ENCODE measurements around the gene DOC2A. TPM values are rescaled to one million over a fixed set of nuclear protein-coding genes. Genes with fewer than 3 reads are reported as not detected.

DOC2A gene
- total and polyA plus RNA-seq, 10 of the 15 experiments (the other 5 are each of a cell fraction or from before 2014, with no cell fraction given) = 0.06 to 0.17 (median 0.12) TPM; not detected in 6

- TF ChIP-seq ZBTB4 (CRISPR knock-in tag; IDR thresholded peaks at IDR 0.05) = no peak
- no peak for TF ChIP-seq RB1 (IDR thresholded peaks at IDR 0.05; ENCODE audit: borderline replicate concordance)
Observed at GRCh38 chr16:29989111-29989858, 21.5 kb downstream of the DOC2A start (continued).

- Histone ChIP-seq H3K4me2 (ENCODE audit: control insufficient read depth, insufficient read depth) (no peak overlapping the region), H3K27me3 (replicated peaks in 1 of 2; ENCODE audit: control insufficient read depth in 2 of 2, insufficient read depth in 2 of 2, low read length in 1 of 2) (no peaks in the 10 kb centered on the region), H3K36me3 (ENCODE audit: control insufficient read depth in 2 of 2, insufficient read depth in 2 of 2, low read length in 1 of 2) (peaks cover 16 to 41% of the 10 kb centered on the region in 2 experiments; a peak in 3 of 4 replicates), H3K4me1 (ENCODE audit: control insufficient read depth, insufficient read depth, low read length) (no peaks in the 10 kb centered on the region), H4K20me1 (ENCODE audit: control insufficient read depth, insufficient read depth) (no peaks in the 10 kb centered on the region), H2AFZ (ENCODE audit: control insufficient read depth, low read depth, low read length) (no peak overlapping the region), H3K4me3 (no peak overlapping the region), H3K9ac (ENCODE audit: control insufficient read depth, insufficient read depth, low read length) (no peak overlapping the region), H3K79me2 (ENCODE audit: control insufficient read depth, insufficient read depth, low read length) (no peaks in the 10 kb centered on the region), H3K27ac (ENCODE audit: control insufficient read depth, insufficient read depth) (no peak overlapping the region), H3K9me3 (replicated peaks; ENCODE audit: control insufficient read depth, insufficient read depth, low read length) (no peaks in the 10 kb centered on the region)
- ChIA-PET POLR2A (interaction anchor here (0.6 to 1.3 kb wide), 2 partner anchors 11 to 26 kb away, joined by 3 read pairs; partner anchors contain the start of gene TMEM219), CTCF (interaction anchor here (1.1 kb wide), 1 partner anchor 12 kb away, joined by 4 read pairs; no protein-coding TSS in a partner anchor), SMC1A (ENCODE audit: uncharacterized antibody, unreplicated experiment) (no interaction called here), RAD21 (ENCODE audit: unreplicated experiment) (no interaction called here)
- intact Hi-C loops (cut with micrococcal nuclease; ENCODE audit: unreplicated experiment) = no loop called here
- TF ChIP-seq PKNOX1 (IDR thresholded peaks at IDR 0.05) = no peak
- TF ChIP-seq HDGF (IDR thresholded peaks at IDR 0.05) = no peak
- no peak for TF ChIP-seq YBX1 (IDR thresholded peaks at IDR 0.05)
- TF ChIP-seq TCF3 (IDR thresholded peaks at IDR 0.05; ENCODE audit: borderline replicate concordance, insufficient read depth, low read depth, low read length) = no peak
- in situ Hi-C loops (cut with MboI) = no loop called here
- no peak for ATAC-seq
- no peak for DNase-seq (ENCODE audit: low read depth, low spot score)
- WGBS (ENCODE audit: insufficient coverage, insufficient replicate concordance, low lambda C conversion rate, missing lambda C conversion rate) = 94% methylated on average over 17 of the region's 17 CpGs
- no TSS peak for BruUV-seq (replicated peaks)
- FAIRE-seq = no peak
Observed at GRCh38 chr16:29988346-29989075, 22.3 kb downstream of the DOC2A start.

Data from GM12878 (cell line).